A549 (cell line): ENCODE data around the gene SLC26A9.

Experiments used
- EP300 ChIP-seq, 2 experiments: fragments of >200 bp; sonication (Bioruptor Twin); formaldehyde crosslinking; IDR thresholded peaks; 2 replicates in 1 of 2; 3 replicates in 1 of 2; pipeline ENCODE4 v1.6.1; 2016 to 2017
- GATA3 ChIP-seq: IDR thresholded peaks from 2 replicates; pipeline ENCODE4 v1.6.1; 2012; ENCODE audit warnings: borderline replicate concordance
- JUNB ChIP-seq: fragments of >200 bp; sonication (Bioruptor Twin); formaldehyde crosslinking; IDR thresholded peaks from 2 replicates; pipeline ENCODE4 v1.6.1; 2016
- RAD21 ChIP-seq, 2 experiments: fragments of >200 bp in 1 of 2; sonication (Bioruptor Twin) in 1 of 2; formaldehyde crosslinking in 1 of 2; IDR thresholded peaks in 1 of 2; conservative IDR thresholded peaks in 1 of 2; 2 replicates in 1 of 2; 3 replicates in 1 of 2; pipeline ENCODE4 v1.6.1; 2012 to 2018; ENCODE audit warnings: inconsistent platforms in 1 of 2
- TFCP2L1 ChIP-seq: fragments of 250-450 bp; sonication (Bioruptor Pico); IDR thresholded peaks from 2 replicates; pipeline ENCODE4 v1.5.0; 2021; ENCODE audit warnings: mild to moderate bottlenecking
- ZFP36 ChIP-seq: fragments of 450-650 bp; IDR thresholded peaks from 2 replicates; pipeline ENCODE4 v1.6.1; 2014; ENCODE audit warnings: borderline replicate concordance; ENCODE audit not compliant: partially characterized antibody
- TF ChIP-seq, protein P1 (sequence below): fragments of >200 bp; sonication (Bioruptor Twin); formaldehyde crosslinking; IDR thresholded peaks from 3 replicates; pipeline ENCODE4 v1.5.1; 2016
- TF ChIP-seq, protein P2 (sequence below): IDR thresholded peaks from 2 replicates; pipeline ENCODE4 v1.6.1; 2012
- TF ChIP-seq, protein P3 (sequence below): fragments of >200 bp; sonication (Bioruptor Twin); formaldehyde crosslinking; IDR thresholded peaks from 3 replicates; pipeline ENCODE4 v1.6.1; 2016
- TF ChIP-seq, protein P4 (sequence below): fragments of 450-650 bp; IDR thresholded peaks from 2 replicates; pipeline ENCODE4 v1.6.1; 2014; ENCODE audit warnings: antibody characterized with exemption

DNA sequence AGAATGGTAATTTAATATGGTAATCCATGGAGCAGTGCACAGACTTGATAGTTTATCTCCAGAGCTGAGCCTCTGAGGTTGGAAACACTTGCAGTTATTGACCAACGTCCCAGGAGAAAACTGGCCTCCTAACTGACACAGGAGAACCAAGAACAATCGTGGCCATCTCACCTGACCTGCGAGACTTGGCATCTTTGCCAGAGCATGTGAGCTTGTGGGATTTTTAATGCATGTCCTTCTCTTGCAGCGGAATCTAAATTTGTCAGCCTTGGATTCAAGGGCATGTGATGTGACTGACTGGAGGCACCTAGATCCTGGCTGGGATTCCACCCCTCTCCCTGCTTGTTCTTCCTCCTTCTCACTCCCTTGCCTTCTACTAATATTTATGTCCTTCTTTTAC is 27.8 kb upstream of the SLC26A9 start:
- TF ChIP-seq, protein P1, sequence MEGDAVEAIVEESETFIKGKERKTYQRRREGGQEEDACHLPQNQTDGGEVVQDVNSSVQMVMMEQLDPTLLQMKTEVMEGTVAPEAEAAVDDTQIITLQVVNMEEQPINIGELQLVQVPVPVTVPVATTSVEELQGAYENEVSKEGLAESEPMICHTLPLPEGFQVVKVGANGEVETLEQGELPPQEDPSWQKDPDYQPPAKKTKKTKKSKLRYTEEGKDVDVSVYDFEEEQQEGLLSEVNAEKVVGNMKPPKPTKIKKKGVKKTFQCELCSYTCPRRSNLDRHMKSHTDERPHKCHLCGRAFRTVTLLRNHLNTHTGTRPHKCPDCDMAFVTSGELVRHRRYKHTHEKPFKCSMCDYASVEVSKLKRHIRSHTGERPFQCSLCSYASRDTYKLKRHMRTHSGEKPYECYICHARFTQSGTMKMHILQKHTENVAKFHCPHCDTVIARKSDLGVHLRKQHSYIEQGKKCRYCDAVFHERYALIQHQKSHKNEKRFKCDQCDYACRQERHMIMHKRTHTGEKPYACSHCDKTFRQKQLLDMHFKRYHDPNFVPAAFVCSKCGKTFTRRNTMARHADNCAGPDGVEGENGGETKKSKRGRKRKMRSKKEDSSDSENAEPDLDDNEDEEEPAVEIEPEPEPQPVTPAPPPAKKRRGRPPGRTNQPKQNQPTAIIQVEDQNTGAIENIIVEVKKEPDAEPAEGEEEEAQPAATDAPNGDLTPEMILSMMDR: no peak
- TF ChIP-seq JUNB (no peak), ZFP36 (no peak), EP300 (IDR thresholded peaks at IDR 0.05) (no peak), GATA3 (no peak), RAD21 (conservative IDR thresholded peaks at IDR 0.05 in 1 of 2, IDR thresholded peaks at IDR 0.05 in 1 of 2) (no peak), TFCP2L1 (CRISPR knock-in tag) (no peak)
- TF ChIP-seq, protein P2, sequence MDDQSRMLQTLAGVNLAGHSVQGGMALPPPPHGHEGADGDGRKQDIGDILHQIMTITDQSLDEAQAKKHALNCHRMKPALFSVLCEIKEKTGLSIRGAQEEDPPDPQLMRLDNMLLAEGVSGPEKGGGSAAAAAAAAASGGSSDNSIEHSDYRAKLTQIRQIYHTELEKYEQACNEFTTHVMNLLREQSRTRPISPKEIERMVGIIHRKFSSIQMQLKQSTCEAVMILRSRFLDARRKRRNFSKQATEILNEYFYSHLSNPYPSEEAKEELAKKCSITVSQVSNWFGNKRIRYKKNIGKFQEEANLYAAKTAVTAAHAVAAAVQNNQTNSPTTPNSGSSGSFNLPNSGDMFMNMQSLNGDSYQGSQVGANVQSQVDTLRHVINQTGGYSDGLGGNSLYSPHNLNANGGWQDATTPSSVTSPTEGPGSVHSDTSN: no peak
- TF ChIP-seq, protein P3, sequence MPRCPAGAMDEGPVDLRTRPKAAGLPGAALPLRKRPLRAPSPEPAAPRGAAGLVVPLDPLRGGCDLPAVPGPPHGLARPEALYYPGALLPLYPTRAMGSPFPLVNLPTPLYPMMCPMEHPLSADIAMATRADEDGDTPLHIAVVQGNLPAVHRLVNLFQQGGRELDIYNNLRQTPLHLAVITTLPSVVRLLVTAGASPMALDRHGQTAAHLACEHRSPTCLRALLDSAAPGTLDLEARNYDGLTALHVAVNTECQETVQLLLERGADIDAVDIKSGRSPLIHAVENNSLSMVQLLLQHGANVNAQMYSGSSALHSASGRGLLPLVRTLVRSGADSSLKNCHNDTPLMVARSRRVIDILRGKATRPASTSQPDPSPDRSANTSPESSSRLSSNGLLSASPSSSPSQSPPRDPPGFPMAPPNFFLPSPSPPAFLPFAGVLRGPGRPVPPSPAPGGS: no peak
- TF ChIP-seq, protein P4, sequence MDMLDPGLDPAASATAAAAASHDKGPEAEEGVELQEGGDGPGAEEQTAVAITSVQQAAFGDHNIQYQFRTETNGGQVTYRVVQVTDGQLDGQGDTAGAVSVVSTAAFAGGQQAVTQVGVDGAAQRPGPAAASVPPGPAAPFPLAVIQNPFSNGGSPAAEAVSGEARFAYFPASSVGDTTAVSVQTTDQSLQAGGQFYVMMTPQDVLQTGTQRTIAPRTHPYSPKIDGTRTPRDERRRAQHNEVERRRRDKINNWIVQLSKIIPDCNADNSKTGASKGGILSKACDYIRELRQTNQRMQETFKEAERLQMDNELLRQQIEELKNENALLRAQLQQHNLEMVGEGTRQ: no peak
